RPMI7951 (cell line): ENCODE measurements around the gene MARCHF2. TPM values are rescaled to one million over a fixed set of nuclear protein-coding genes. Genes with fewer than 3 reads are reported as not detected.

Source experiments
- DNase-seq: peaks from one replicate; pipeline ENCODE4 v3.0.0-alpha.2; 2012; ENCODE audit warnings: low read depth
- total RNA-seq: library from RNA; depleted of rRNA; stranded (reverse); fragments of >200 nt; shearing (Covaris generic); gene quantifications from 2 replicates; pipeline ENCODE4 v1.2.3, GENCODE V29; 2014

Gene MARCHF2
- total RNA-seq, 1 experiment from 2014 or later: 27.3 TPM

DNA sequence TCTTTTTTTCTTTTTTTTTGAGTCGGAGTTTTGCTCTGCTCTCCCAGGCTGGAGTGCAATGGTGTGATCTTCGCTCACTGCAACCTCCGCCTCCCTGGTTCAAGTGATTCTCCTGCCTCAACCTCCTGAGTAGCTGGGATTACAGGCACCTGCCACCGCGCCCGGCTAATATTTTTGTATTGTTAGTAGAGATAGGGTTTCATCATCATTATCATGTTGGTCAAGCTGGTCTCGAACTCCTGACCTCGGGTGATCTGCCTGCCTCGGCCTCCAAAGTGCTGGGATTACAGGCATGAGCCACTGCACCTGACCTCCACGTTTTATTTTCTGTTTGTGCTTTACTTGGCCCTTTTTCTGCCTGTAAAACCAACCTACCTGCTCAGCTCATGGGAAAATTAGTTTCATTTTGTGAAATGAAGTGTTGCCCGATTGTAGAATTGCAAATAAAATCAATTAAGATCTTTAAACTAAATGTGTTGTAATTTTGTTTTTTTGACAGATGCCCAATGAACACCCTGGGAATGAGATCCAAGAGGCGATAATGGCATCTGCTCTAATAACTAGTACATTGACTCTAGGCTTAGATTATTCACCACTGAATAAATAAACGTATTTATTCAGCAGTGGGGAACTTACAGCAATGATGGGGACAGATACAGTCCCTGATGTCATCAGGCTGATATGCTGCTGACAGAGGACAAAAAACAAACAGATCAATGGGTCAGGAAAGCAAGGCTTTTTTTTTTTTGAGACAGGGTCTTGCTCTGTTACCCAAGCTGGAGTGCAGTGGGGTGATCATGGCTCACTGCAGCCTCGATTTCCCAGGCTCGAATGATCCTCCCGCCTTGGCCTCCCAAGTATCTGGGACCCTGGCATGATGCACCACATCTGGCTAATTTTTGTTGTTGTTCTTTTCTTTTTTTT is 25.2 kb upstream of the MARCHF2 start:
- DNase-seq: no peak

- DNase-seq: no peak
Measured at GRCh38 chr19:8388612-8388958, 24.5 kb upstream of the MARCHF2 start.

DNA sequence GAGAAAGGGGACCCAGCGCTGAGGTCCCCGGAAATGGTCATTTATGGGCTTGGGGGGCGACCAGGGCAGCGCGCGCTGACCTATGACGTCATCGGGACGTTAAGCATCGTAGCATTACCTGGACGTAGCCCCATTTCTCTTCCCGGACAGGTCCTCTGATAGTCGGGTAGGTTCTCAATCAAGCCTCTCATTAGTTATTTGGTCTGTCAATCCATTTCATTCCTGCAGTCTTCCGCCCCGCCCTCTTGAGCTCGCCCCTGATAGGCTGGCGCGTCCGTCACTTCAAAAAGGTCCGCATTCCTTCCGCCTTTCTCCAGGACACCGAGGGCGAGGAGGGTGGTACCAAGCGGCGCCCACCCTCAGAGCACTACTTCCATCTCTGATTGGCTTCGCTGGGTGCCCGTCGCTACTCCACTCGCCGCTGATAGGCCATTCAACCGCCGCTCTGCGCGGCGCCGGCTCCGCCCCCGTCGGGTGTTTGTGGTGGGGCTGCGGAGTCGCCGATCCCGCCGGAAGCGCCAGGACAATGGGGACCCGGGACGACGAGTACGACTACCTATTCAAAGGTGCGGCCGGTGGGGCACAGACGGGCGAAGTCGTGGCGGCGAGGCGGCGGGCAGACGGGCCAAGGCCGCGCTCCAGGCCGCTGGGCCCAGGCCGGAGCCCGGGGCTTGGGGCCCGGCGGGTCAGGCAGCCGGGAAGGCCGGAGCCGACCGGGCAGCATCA is 23.1 kb upstream of the MARCHF2 start, which contains the start of gene RAB11B:
TSS of gene RAB11B (plus strand) at position 470 of the 726 bp plus-strand sequence. CDS start at position 527, 57 bp downstream.
- DNase-seq: peak; percentile 100

DNA sequence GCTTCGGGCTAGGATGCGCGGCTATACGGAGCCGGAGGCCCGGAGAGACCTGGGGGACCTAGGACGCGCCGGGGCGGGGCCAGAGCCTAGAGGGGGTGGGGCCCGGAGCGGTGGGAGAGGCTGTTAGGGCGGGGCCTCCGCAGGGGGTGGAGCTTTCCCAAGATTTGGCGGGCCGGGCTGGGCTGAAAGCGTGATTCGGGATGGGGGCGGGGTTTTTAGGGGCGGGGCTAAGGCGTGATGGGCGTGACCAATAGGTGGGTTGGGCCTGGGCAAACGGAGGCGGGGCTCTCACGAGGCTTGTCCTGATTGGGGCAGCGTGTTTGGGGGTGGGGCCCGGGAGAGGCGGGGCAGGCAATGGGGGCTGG is 22.5 kb upstream of the MARCHF2 start:
- peak; percentile 82 for DNase-seq

DNA sequence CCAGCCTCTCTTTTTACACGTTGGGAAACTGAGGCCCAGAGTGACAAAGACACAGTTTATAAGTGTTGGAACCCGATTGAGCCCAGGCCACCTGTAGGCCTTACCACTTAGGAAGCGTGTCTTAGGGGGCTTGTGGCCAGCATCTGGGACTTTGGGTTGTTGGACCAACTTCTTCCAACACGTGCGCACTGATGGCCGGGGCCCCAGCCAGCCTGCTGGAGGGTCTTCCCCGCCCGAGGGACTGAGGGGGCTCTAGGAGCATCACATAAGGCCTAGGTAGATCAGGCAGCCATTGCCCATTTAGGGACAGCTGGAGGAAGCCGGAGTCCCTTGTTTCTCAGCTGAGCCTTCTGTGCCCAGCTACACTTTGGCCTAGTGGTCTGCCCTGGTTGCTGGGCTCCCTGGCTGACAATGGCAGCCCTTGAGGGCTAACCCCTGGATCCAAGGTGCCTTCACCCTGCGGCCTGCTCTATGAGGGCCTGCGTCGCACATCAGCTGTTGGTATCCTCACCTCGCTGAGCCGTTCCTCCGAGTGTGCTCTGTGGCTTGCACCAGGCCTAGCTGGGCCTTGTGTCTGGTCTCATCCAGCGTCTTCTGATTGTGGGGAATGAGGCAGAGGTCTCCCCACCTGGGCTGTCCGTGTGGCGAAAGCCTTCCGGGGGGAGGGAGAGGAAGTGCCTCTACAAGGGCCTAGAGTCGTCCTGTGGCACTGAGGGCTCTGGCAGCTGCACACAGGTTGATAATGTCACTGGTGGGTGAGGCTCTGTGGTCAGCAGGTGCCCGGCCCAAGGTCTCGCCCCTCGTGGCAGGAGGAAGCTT is 21.7 kb upstream of the MARCHF2 start:
- no peak for DNase-seq

DNA sequence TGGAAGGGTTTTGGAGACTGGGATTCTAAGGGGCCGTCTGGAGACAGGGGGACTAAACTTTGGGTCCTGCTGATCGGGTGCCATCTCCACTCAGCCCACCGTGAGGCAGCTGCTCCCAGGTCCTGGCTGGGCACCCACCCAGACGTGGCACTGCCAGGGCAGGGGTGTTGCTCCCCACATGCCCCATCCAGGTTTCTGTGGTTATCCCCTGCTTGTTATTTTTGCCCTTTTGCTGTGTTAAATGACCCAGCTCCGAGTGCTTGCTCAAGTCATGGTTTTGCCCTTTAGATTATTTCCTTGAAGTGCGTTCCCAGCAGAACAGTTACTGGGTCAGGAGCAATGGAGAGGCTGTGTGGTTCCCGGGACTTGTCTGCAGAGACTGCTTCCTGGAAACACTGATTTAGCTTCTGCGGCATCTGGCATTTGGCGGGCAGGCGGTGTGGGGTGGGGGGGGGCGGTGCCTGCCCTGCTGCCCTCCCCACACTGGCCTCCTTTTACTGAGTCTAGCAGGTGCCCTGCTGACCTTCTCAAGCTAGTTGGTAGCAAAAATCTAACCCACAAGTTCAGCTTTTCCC is 21.0 kb upstream of the MARCHF2 start:
- no peak for DNase-seq

- DNase-seq: no peak
Measured at GRCh38 chr19:8393192-8393870, 19.8 kb upstream of the MARCHF2 start.

DNA sequence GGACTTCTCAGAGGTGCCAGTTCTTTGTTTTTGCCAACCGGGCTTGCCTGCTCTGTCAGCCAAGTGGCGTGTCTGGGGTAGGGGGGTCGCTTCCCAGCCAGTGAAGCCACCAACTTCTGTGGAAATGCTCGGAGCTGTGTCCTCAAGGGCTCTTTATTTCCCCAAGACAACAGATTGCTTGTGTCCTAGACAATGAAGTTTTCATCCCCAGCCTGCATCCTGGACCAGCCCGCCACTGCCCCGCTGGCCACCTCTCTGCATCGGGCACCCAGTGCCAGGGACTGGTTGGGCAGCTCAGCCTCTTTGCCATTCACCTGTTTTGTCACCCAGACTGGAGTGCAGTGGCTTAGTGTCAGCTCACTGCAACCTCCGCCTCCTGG is 19.2 kb upstream of the MARCHF2 start:
- DNase-seq: no peak

GRCh38 chr19:8395621-8396082 is 17.5 kb upstream of the MARCHF2 start:
- no peak for DNase-seq

- no peak for DNase-seq
Measured at GRCh38 chr19:8396185-8396562, 16.9 kb upstream of the MARCHF2 start.

DNA sequence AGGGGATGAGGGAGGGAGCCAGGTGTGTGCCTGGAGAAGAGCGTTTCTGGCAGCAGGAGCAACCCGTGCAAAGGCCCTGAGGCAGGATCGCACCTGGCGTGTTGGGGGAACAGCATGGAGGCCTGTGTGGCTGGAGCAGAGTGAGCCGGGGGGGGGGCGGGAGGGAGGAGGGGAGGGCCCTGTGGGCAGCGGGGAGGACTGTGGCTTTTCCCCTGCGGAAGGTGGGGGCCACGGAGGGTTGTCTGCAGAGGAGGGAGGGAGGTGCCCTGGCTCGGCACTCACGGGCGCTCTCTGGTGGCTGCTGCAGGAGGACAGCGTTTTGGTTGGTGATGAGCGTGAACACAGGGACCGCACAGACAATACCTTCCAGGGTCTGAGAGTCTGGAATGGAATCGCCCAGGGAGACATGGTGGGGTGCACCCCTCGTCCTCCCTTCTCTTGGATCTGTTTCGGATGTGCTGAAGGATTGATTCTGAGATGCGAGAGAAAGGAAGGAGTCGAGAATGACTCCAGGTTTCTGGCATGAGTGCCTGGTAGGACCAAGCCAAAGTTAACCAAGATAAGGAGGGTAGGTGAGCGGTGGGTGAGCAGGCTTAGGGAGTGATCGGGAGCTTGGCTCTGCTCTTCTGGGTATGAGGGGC is 16.4 kb upstream of the MARCHF2 start:
- peak; percentile 54 for DNase-seq

DNA sequence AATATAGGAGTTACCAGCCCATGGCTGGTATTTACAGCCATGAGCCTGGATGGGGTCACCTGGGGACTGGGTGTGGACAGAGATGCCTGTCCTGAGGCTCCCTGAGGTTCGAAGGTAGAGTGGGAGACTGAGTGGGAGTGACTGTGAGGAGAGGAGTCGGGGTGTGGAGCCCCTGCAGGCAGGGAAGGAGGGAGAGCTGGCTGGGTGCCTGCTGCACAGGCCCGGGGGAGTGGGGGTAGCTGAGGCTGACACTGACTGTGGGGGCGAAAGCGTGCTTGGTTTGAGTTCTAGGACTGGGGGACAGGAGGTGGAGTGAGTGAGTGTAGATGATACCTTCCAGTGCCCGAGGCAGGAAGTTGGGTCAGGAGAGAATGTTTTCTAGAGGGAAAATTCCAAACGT is 15.8 kb upstream of the MARCHF2 start:
- no peak for DNase-seq

DNA sequence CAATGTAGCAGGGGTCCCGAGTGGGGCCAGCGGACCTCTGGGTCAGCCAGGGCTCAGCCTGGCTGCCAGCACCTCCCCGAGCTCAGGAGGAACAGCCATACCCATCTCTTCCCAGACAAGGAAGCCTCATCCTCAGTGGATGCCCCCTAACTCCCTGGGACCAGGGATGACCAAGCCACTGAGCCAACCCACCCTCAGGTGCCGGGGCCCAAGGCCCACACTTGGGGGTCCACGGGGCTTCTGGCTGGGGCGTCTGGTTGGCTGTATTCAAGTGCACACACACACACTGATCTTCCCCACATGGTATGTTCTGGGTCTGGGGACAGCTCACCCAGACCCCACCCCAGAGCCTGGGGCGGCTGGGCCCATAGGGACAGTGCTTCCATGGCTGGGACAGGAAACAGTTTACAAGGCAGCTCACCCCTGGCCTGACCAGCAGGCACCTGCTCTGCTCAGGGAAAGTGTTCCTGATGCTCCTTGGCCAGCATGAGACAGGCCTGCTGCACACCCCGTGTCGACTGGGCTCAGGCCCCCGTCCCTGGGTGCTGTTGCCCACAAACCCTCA is 15.3 kb upstream of the MARCHF2 start:
- no peak for DNase-seq

- DNase-seq: no peak
Measured at GRCh38 chr19:8398311-8398771, 14.8 kb upstream of the MARCHF2 start.

- no peak for DNase-seq
Measured at GRCh38 chr19:8399681-8400188, 13.4 kb upstream of the MARCHF2 start.

- no peak for DNase-seq
Measured at GRCh38 chr19:8401981-8402411, 11.1 kb upstream of the MARCHF2 start.

- no peak for DNase-seq
Measured at GRCh38 chr19:8403098-8403819, 9.8 kb upstream of the MARCHF2 start.

- DNase-seq: no peak
Measured at GRCh38 chr19:8403820-8404109, 9.3 kb upstream of the MARCHF2 start.

DNA sequence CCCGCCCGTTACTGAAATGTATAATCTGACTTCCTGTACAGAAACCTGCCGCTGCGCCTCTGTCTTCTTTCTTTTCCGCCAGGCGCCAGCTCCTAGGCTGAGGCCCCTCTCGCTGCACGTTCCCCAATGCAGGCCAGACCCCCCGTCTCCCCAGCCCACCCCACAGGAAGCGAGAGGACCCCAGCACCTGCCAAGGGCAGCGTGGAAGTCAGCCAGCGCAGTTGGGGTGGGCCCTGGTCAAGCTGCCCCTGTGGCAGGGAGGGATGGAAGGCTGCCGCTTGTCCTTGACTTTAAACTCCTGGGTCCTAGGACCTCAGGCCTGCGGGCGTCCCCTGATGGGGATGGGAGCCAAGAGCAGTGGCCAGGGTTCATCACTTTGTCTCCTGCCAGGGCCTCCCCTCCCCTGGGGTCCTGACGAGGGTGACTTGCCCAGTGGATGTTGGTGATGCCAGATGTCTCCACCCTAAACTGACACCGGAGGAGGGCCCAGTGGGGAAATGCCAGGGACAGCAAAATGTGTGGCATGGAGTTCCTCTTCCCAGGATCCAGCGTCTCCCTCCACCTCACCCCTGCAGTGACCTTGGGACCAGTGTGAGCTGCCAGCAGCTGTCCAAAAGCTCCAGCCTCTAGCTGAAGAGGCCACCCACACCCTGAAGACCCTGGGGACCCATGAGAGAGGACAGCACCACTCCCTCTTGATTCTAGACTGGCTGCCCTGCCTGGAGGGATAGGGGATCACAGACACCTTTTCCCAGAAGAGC is 8.5 kb upstream of the MARCHF2 start:
- DNase-seq: no peak
